GM12878 (cell line): ENCODE results near the gene PPP1R12B. TPM values are rescaled to one million over a fixed set of nuclear protein-coding genes. Genes with fewer than 3 reads are reported as not detected.

Source experiments
- ATAC-seq: fragments of 200-7000 bp; cut with Tn5 transposase; 3 replicates; pipeline ENCODE4 v1.9.1; 2020; ENCODE audit warnings: mild to moderate bottlenecking, moderate library complexity
- BruUV-seq: library from RNA; stranded (reverse); fragments of 400-500 nt; replicated peaks from 2 replicates; lab custom pipeline; 2021; lab: Mats Ljungman, UMichigan
- CTCF ChIA-PET: fragments of 300-600 bp; sonication (Branson Sonifier 250); formaldehyde crosslinking; extraction: SDS; loops from one replicate; lab custom pipeline; 2021; ENCODE audit warnings: inconsistent platforms; lab: Yijun Ruan, JAX
- POLR2A ChIA-PET: fragments of 350-600 bp; formaldehyde crosslinking; extraction: SDS; loops from one replicate; lab custom pipeline; 2021; ENCODE audit warnings: inconsistent platforms; lab: Charles Lee
- RAD21 ChIA-PET: fragments of 300-600 bp; sonication (Branson Sonifier 250); formaldehyde crosslinking; loops from one replicate; lab custom pipeline; 2023; ENCODE audit warnings: antibody characterized with exemption; ENCODE audit not compliant: unreplicated experiment; lab: Charles Lee
- SMC1A ChIA-PET: fragments of 300-600 bp; sonication (Branson Sonifier 250); formaldehyde crosslinking; loops from one replicate; lab custom pipeline; 2023; ENCODE audit not compliant: unreplicated experiment, uncharacterized antibody; lab: Charles Lee
- DNase-seq: peaks from one replicate; pipeline ENCODE4 v3.0.0-alpha.2; 2011; ENCODE audit warnings: low read depth, low spot score
- FAIRE-seq: peaks from 3 replicates; lab custom pipeline; 2011; peaks lifted over from hg19 to GRCh38; lab: Jason Lieb, UNC
- H2AFZ ChIP-seq: 2 replicates; pipeline ENCODE4 v1.6.0; 2011; ENCODE audit warnings: low read depth, low read length, control low read depth; ENCODE audit not compliant: control insufficient read depth
- H3K27ac ChIP-seq: 2 replicates; pipeline ENCODE4 v1.5.1; 2011; ENCODE audit warnings: control low read depth; ENCODE audit not compliant: control insufficient read depth, insufficient read depth
- H3K27me3 ChIP-seq, 2 experiments: replicated peaks in 1 of 2; 2 replicates each; pipeline versions ENCODE4 v1.6.0 to v1.6.1; 2011; ENCODE audit warnings: low read length in 1 of 2; ENCODE audit not compliant: control insufficient read depth in 2 of 2, insufficient read depth in 2 of 2
- H3K36me3 ChIP-seq, 2 experiments: 2 replicates each; pipeline ENCODE4 v1.5.1; 2011; ENCODE audit warnings: low read length in 1 of 2; ENCODE audit not compliant: control insufficient read depth in 2 of 2, insufficient read depth in 2 of 2
- H3K4me1 ChIP-seq: 2 replicates; pipeline ENCODE4 v1.6.1; 2011; ENCODE audit warnings: mild to moderate bottlenecking, low read length, moderate library complexity, mixed read lengths; ENCODE audit not compliant: control insufficient read depth, insufficient read depth
- H3K4me2 ChIP-seq: 2 replicates; pipeline ENCODE4 v1.6.0; 2011; ENCODE audit warnings: control low read depth; ENCODE audit not compliant: control insufficient read depth, insufficient read depth
- H3K4me3 ChIP-seq: fragments of 200-600 bp; sonication (generic); 2 replicates; pipeline ENCODE4 v1.5.1; 2016
- H3K79me2 ChIP-seq: 2 replicates; pipeline ENCODE4 v1.6.0; 2011; ENCODE audit warnings: low read length; ENCODE audit not compliant: control insufficient read depth, insufficient read depth
- H3K9ac ChIP-seq: 2 replicates; pipeline ENCODE4 v1.8.0; 2011; ENCODE audit warnings: low read length, control low read depth, mixed read lengths; ENCODE audit not compliant: control insufficient read depth, insufficient read depth
- H3K9me3 ChIP-seq: replicated peaks from 3 replicates; pipeline ENCODE4 v1.5.1; 2011; ENCODE audit warnings: mild to moderate bottlenecking, low read length; ENCODE audit not compliant: control insufficient read depth, insufficient read depth
- H4K20me1 ChIP-seq: 2 replicates; pipeline ENCODE4 v1.6.0; 2011; ENCODE audit not compliant: control insufficient read depth, insufficient read depth
- CBX5 ChIP-seq: sonication (generic); IDR thresholded peaks from 2 replicates; pipeline ENCODE4 v1.6.1; 2016; ENCODE audit warnings: low read depth, moderate library complexity, mild to moderate bottlenecking, inconsistent platforms
- CHD4 ChIP-seq: fragments of 200-600 bp; sonication (generic); IDR thresholded peaks from 2 replicates; pipeline ENCODE4 v1.6.1; 2016; ENCODE audit warnings: mild to moderate bottlenecking
- CREB1 ChIP-seq: IDR thresholded peaks from 2 replicates; pipeline ENCODE4 v1.6.1; 2012; ENCODE audit warnings: low read depth, mild to moderate bottlenecking, inconsistent platforms
- E4F1 ChIP-seq: fragments of 450-650 bp; IDR thresholded peaks from 2 replicates; pipeline ENCODE4 v1.6.1; 2018; ENCODE audit warnings: borderline replicate concordance, mild to moderate bottlenecking; ENCODE audit not compliant: partially characterized antibody
- EP300 ChIP-seq, 2 experiments: fragments of 150-350 bp in 1 of 2; IDR thresholded peaks; 2 replicates each; pipeline ENCODE4 v1.6.1; 2011 to 2012; ENCODE audit warnings: low read depth in 2 of 2, low read length in 2 of 2, borderline replicate concordance in 1 of 2, improper control_type of control experiment in 1 of 2, inconsistent platforms in 1 of 2; ENCODE audit not compliant: control insufficient read depth in 1 of 2
- IKZF1 ChIP-seq: fragments of 450-650 bp; conservative IDR thresholded peaks from 2 replicates; pipeline ENCODE4 v1.6.1; 2017; ENCODE audit warnings: antibody characterized with exemption, mild to moderate bottlenecking
- JUND ChIP-seq: IDR thresholded peaks from 2 replicates; pipeline ENCODE4 v1.6.1; 2012; ENCODE audit warnings: low read depth, mild to moderate bottlenecking, low read length, improper control_type of control experiment, moderate library complexity
- MEF2A ChIP-seq: IDR thresholded peaks from 2 replicates; pipeline ENCODE4 v1.6.1; 2011; ENCODE audit warnings: low read depth, mild to moderate bottlenecking, low read length, moderate library complexity; ENCODE audit not compliant: insufficient read depth
- NR2C2 ChIP-seq: IDR thresholded peaks from 2 replicates; pipeline ENCODE4 v1.6.1; 2011; ENCODE audit warnings: borderline replicate concordance, low read depth; ENCODE audit not compliant: control insufficient read depth, insufficient read length
- POLR2AphosphoS5 ChIP-seq: IDR thresholded peaks from 2 replicates; pipeline ENCODE4 v1.6.1; 2011; ENCODE audit warnings: mild to moderate bottlenecking, low read length, inconsistent platforms
- RAD21 ChIP-seq: IDR thresholded peaks from 2 replicates; pipeline ENCODE4 v1.6.1; 2011; ENCODE audit warnings: mild to moderate bottlenecking, low read depth, low read length, moderate library complexity; ENCODE audit not compliant: insufficient read depth
- RELA ChIP-seq: fragments of 450-650 bp; IDR thresholded peaks from 2 replicates; pipeline ENCODE4 v1.8.0; 2014; ENCODE audit warnings: borderline replicate concordance; ENCODE audit not compliant: partially characterized antibody
- SMAD1 ChIP-seq: fragments of 450-650 bp; IDR thresholded peaks from 2 replicates; pipeline ENCODE4 v1.6.1; 2018; ENCODE audit warnings: mild to moderate bottlenecking, low read depth; ENCODE audit not compliant: partially characterized antibody
- SMARCA5 ChIP-seq: fragments of 450-650 bp; IDR thresholded peaks from 2 replicates; pipeline ENCODE4 v1.6.1; 2017; ENCODE audit warnings: mild to moderate bottlenecking
- SMC3 ChIP-seq: IDR thresholded peaks from 2 replicates; pipeline ENCODE4 v1.6.1; 2011; ENCODE audit warnings: low read length, improper control_type of control experiment, borderline replicate concordance
- TCF7 ChIP-seq: IDR thresholded peaks from 2 replicates; pipeline ENCODE4 v1.6.1; 2014; ENCODE audit warnings: antibody characterized with exemption, borderline replicate concordance
- USF1 ChIP-seq: IDR thresholded peaks from 2 replicates; pipeline ENCODE4 v1.6.1; 2011; ENCODE audit warnings: borderline replicate concordance, low read depth, mild to moderate bottlenecking, moderate library complexity, mixed read lengths, low read length; ENCODE audit not compliant: insufficient read depth; ENCODE audit errors: extremely low read length
- YY1 ChIP-seq: IDR thresholded peaks from 2 replicates; pipeline ENCODE4 v1.6.1; 2011; ENCODE audit warnings: low read depth, mild to moderate bottlenecking, low read length
- ZNF207 ChIP-seq: fragments of 450-650 bp; IDR thresholded peaks from 2 replicates; pipeline ENCODE4 v1.6.1; 2014; ENCODE audit warnings: antibody characterized with exemption, mild to moderate bottlenecking, borderline replicate concordance
- ZNF274 ChIP-seq: IDR thresholded peaks from one replicate; pipeline ENCODE4 v1.8.0; 2011; ENCODE audit not compliant: insufficient read length, insufficient read depth
- ZNF622 ChIP-seq: fragments of 450-650 bp; IDR thresholded peaks from 2 replicates; pipeline ENCODE4 v1.6.1; 2017; ENCODE audit warnings: mild to moderate bottlenecking, inconsistent platforms
- ZSCAN29 ChIP-seq: fragments of 450-650 bp; IDR thresholded peaks from 2 replicates; pipeline ENCODE4 v1.6.1; 2017; ENCODE audit warnings: mild to moderate bottlenecking, moderate library complexity
- ZZZ3 ChIP-seq: IDR thresholded peaks from 2 replicates; pipeline ENCODE4 v1.6.1; 2011; ENCODE audit warnings: low read depth; ENCODE audit not compliant: control insufficient read depth, insufficient read length
- WGBS: methylation state at CpG from one replicate; pipeline ENCODE4 v1.1.6; 2016; ENCODE audit warnings: low lambda C conversion rate; ENCODE audit not compliant: insufficient replicate concordance, insufficient coverage; ENCODE audit errors: missing lambda C conversion rate; 5-methylcytosine and 5-hydroxymethylcytosine counted together
- in situ Hi-C: fragments of 300-500 bp; cut with MboI; formaldehyde crosslinking; loops from 9 replicates; pipeline ENCODE4 v1.14.3; 2018; ENCODE audit warnings: mixed read lengths
- intact Hi-C: fragments of 100-400 bp; cut with micrococcal nuclease; formaldehyde crosslinking; loops from one replicate; pipeline ENCODE4 v1.14.2; 2022; ENCODE audit not compliant: unreplicated experiment
- polyA plus RNA-seq, 11 experiments: library from polyadenylated mRNA; depleted of rRNA in 4 of 11; unstranded in 6 of 11; stranded (reverse) in 5 of 11; fragments of >200 nt; fragmentation: Nextera tagmentation in 4 of 11; fragmentation: Illumina TruSeq in 1 of 11; extraction: Ambion mirVana in 4 of 11; extraction: Trizol in 1 of 11; gene quantifications; 1 replicate in 1 of 11; 2 replicates in 10 of 11; pipeline versions ENCODE4 v1.2.1 to v1.2.3, GENCODE V29; 2011 to 2016; ENCODE audit warnings: inconsistent platforms in 2 of 11, missing spikeins in 2 of 11, low read depth in 1 of 11
- total RNA-seq, 4 experiments: library from RNA; depleted of rRNA in 3 of 4; stranded (reverse); fragments of >200 nt in 3 of 4; fragmentation: Illumina TruSeq in 1 of 4; extraction: Trizol in 1 of 4; gene quantifications; 2 replicates each; pipeline versions ENCODE4 v1.2.1 to v1.2.3, GENCODE V29; 2013 to 2021

The PPP1R12B gene
- total and polyA plus RNA-seq, 10 of the 15 experiments (the other 5 are each of a cell fraction or from before 2014, with no cell fraction given) = 0.29 to 9.4 (median 4.7) TPM

GRCh38 chr1:202315576-202316168, 32.8 kb upstream of the PPP1R12B start:
- H3K4me2 ChIP-seq = no peak overlapping the region
- DNase-seq (peak; percentile 19), FAIRE-seq (peak; percentile 88), ATAC-seq (peak; percentile 97)
- no peaks in the 10 kb centered on the region for H3K4me1 ChIP-seq
- ChIA-PET POLR2A (no interaction called here), CTCF (interaction anchor here (0.5 to 4.7 kb wide), 30 partner anchors 9 to 783 kb away, joined by 3 to 52 read pairs (median 5); partner anchors contain the start of genes LGR6 and PTPN7), RAD21 (interaction anchor here (0.8 to 4.5 kb wide), 7 partner anchors 35 to 156 kb away, joined by 3 to 39 read pairs (median 5); partner anchors contain the start of genes LGR6 and PTPN7), SMC1A (interaction anchor here (0.5 to 3.0 kb wide), 10 partner anchors 11 to 275 kb away, joined by 3 to 23 read pairs (median 4); partner anchors contain the start of gene LGR6)
- WGBS = under 1% methylated on average over 9 of the region's 9 CpGs
- H4K20me1 ChIP-seq = no peaks in the 10 kb centered on the region
- no peak overlapping the region for H3K27ac ChIP-seq
- BruUV-seq = no TSS peak
- intact Hi-C loops (loop anchor here (1.0 kb wide), 3 partner anchors 41 to 127 kb away; partner anchors contain the start of gene LGR6), in situ Hi-C loops (no loop called here)
- H3K36me3 ChIP-seq = no peaks in the 10 kb centered on the region
- H3K79me2 ChIP-seq = no peaks in the 10 kb centered on the region
- H3K9ac ChIP-seq = no peak overlapping the region
- no peaks in the 10 kb centered on the region for H3K9me3 ChIP-seq
- H2AFZ ChIP-seq = no peak overlapping the region
- H3K4me3 ChIP-seq = no peak overlapping the region
- peaks cover 0 to 1% of the 10 kb centered on the region in 2 experiments; a peak in 1 of 4 replicates for H3K27me3 ChIP-seq
- TF ChIP-seq RAD21 (peak; percentile 93), USF1 (no peak), ZNF207 (no peak), ZNF274 (no peak), IKZF1 (no peak), NR2C2 (no peak), EP300 (IDR thresholded peaks at IDR 0.05; ENCODE audit: borderline replicate concordance in 1 of 2, control insufficient read depth in 1 of 2, low read depth in 2 of 2, low read length in 2 of 2) (no peak), RELA (no peak), ZNF622 (no peak), JUND (no peak), POLR2AphosphoS5 (no peak), ZZZ3 (no peak), SMC3 (peak; percentile 94), SMARCA5 (0 out of 2 replicates have a peak, but pooled peaks have one; percentile 31), ZSCAN29 (no peak), CHD4 (no peak), CREB1 (no peak), SMAD1 (no peak), MEF2A (no peak), E4F1 (no peak), CBX5 (no peak), TCF7 (no peak), YY1 (peak; percentile 42; the same call in 1 of the 2 replicates)
